ENCODE results near the gene CNTNAP5.

CNTNAP5 gene

GRCh38 chr2:124561486-124561885 lies 536.4 kb downstream of the CNTNAP5 start:
- DNase-seq = no peak

- no peak for DNase-seq
Measured at GRCh38 chr2:124563426-124563825, 538.3 kb downstream of the CNTNAP5 start.

GRCh38 chr2:124566518-124566970 lies 541.5 kb downstream of the CNTNAP5 start:
- no peak for DNase-seq

- DNase-seq = no peak
Measured at GRCh38 chr2:124570872-124571271, 545.8 kb downstream of the CNTNAP5 start.

GRCh38 chr2:124571836-124572235 lies 546.7 kb downstream of the CNTNAP5 start:
- no peak for DNase-seq

GRCh38 chr2:124572934-124573634 lies 548.0 kb downstream of the CNTNAP5 start:
- no peak for DNase-seq

- DNase-seq = no peak
Measured at GRCh38 chr2:124575497-124575896, 550.4 kb downstream of the CNTNAP5 start.

GRCh38 chr2:124580263-124580662 lies 555.2 kb downstream of the CNTNAP5 start:
- no peak for DNase-seq

GRCh38 chr2:124582387-124582786 lies 557.3 kb downstream of the CNTNAP5 start:
- DNase-seq = no peak

- no peak for DNase-seq
Measured at GRCh38 chr2:124584615-124585014, 559.5 kb downstream of the CNTNAP5 start.

GRCh38 chr2:124585277-124585676 lies 560.2 kb downstream of the CNTNAP5 start:
- DNase-seq = no peak

GRCh38 chr2:124586210-124586609 lies 561.1 kb downstream of the CNTNAP5 start:
- DNase-seq = no peak

- DNase-seq = no peak
Measured at GRCh38 chr2:124586835-124587234, 561.7 kb downstream of the CNTNAP5 start.

- no peak for DNase-seq
Measured at GRCh38 chr2:124589971-124590370, 564.9 kb downstream of the CNTNAP5 start.

GRCh38 chr2:124602759-124603158 lies 577.7 kb downstream of the CNTNAP5 start:
- DNase-seq = no peak

GRCh38 chr2:124604940-124605339 lies 579.9 kb downstream of the CNTNAP5 start:
- DNase-seq = no peak

GRCh38 chr2:124607679-124608078 lies 582.6 kb downstream of the CNTNAP5 start:
- no peak for DNase-seq

- no peak for DNase-seq
Measured at GRCh38 chr2:124609667-124610066, 584.6 kb downstream of the CNTNAP5 start.

GRCh38 chr2:124610141-124610540 lies 585.1 kb downstream of the CNTNAP5 start:
- no peak for DNase-seq

- DNase-seq = no peak
Measured at GRCh38 chr2:124610866-124611265, 585.8 kb downstream of the CNTNAP5 start.

- DNase-seq = no peak
Measured at GRCh38 chr2:124623560-124623959, 598.5 kb downstream of the CNTNAP5 start.

- DNase-seq = no peak
Measured at GRCh38 chr2:124625561-124625960, 600.5 kb downstream of the CNTNAP5 start.

- no peak for DNase-seq
Measured at GRCh38 chr2:124626993-124627392, 601.9 kb downstream of the CNTNAP5 start.

- DNase-seq = no peak
Measured at GRCh38 chr2:124633812-124634211, 608.7 kb downstream of the CNTNAP5 start.

GRCh38 chr2:124639524-124639923 lies 614.4 kb downstream of the CNTNAP5 start:
- no peak for DNase-seq
